ENCODE measurements around the gene USP30.
A peak's percentile ranks its signal among the peaks of the same experiment; 100 is the strongest.
"Not testable (repeated sequence)": the region's sequence is repeated elsewhere in the genome, so short reads cannot be mapped to it uniquely, and the experiment has no call there.

Gene USP30

DNA sequence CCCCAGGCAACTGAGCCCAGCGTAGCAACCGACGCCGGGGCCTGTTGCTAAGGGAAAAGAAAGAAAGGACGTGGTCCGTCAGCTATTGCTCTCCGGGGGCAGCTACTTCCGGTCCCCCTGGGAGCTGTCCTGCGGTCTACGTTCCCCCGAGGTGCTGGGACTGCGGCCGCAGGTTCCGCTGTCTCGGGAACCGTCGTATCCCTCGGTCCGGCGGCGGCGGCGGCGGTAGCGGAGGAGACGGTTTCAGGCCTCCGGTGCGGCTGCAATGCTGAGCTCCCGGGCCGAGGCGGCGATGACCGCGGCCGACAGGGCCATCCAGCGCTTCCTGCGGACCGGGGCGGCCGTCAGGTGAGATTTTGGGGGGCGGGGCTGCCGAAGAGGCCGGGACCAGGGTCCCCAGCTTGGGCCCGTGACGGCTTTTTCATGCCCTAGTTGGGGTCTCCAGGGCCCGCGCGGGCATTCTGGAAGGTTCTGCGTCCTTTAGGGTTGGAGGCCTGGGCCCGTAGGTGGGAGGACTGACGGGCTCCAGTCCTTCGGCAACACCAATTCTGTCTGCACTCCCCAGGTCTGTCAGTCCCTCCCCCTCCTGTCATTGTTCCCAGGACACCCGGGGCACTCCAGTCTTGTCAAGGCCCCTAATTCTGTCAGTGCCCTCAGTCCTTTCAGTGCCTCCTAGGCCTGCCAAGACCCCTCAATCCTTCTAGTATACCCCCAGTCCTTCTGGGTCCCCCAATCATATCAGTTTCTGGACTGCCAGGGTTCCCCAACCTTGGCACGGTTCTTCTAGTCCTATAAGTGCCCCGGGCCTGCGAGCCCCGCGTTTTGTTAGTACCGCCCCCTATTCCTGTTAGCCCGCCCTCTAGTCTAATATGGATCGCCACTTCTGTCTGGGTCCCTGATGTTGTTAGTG lies at the start of gene USP30:
Gene USP30, plus strand, starts transcription at position 163 of the 910 bp plus-strand sequence. Its CDS starts 103 bp downstream, at position 266.
- peak; percentile 82 for DNase-seq

DNA sequence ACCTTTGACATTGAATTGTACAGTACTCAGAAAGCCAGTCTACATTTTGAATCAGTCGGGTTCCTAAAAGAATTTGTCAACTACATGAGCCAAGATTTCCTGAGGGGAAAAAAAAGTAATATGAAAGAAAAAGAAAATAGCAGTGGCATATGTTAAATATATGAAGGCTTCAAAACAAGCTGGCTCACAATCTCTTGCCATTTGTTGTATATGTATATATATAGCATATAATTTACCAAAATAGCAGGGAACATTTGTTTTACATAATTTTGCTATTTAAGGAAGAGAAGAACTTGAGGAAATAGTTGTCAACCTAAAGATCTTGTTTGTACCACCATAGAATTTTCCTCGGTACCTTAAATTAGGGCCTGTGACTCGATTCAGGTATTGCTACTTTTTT lies 48.4 kb upstream of the USP30 start:
- no peak for DNase-seq

DNA sequence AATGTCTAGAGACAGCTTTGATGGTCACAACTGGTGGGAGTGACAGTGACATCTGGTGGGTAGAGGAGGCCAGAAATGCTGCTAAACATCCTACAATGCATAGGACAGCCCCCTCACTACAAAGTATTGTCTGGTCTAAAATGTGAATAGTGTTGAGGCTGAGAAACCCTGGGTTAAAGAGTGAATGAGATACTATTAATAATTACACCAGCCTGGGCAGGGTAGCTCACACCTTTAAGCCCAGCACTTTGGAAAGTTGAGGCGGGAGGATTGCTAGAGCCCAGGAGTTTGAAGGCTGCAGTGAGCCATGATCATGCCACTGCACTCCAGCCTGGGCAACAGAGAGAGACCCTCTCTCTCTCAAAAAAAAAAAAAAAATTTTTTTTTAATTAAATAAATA lies 42.6 kb upstream of the USP30 start:
- DNase-seq: no peak

DNA sequence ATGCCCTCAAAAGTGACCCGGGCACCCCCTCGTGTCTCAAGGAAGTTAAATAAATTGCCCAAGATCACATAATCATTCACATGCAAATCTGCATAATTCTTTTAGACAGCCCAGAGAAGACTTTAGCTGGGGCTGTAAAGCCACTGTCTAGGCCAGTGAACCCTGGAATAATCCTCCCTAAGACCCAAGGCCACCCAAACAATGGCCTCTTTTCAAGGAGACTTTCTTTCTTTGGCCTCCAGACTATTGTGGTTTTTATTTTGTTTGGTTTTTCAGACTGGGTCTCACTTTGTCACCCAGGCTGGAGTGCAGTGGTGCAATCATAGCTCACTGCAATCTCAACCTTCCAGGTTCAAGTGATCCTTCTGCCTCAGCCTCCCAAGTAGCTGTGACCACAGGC lies 42.1 kb upstream of the USP30 start:
- no peak for DNase-seq

GRCh38 chr12:109014984-109015765 lies 37.2 kb upstream of the USP30 start:
- no peak for DNase-seq

DNA sequence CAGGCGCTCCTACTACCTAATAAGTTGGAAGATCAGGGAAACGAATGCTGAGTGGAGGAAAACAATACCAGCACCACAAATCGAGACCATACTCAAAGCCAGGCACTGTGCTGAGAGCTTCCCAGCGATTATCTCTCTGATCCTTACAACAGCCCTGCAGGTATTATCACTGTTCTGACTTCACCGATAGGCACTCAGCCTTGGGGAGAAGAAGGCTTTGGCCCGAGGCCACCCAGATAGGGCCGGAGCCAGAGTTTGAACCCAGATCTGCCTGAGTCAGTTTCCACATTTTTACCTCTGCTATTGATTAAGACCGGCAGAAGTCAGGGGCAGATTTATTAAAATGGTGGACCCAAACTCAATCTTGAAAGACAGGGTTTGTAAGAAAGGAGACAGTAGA lies 36.4 kb upstream of the USP30 start:
- DNase-seq: no peak

DNA sequence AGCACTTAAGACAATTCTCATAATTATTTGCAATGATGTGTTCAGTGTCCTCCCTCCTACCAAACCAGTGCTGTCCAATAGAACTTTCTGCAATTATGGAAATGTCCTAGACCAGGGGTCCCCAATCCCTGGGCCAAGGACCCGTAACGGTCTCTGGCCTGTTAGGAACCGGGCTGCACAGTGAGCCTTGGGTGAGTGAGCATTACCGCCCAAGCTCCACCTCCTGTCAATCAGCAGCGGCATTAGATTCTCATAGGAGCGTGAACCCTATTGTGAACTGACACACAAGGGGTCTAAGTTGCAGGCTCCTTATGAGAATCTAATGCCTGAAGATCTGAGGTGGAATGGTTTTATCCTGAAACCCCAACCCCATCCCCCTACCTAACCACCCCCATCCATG lies 35.4 kb upstream of the USP30 start:
- DNase-seq: no peak

DNA sequence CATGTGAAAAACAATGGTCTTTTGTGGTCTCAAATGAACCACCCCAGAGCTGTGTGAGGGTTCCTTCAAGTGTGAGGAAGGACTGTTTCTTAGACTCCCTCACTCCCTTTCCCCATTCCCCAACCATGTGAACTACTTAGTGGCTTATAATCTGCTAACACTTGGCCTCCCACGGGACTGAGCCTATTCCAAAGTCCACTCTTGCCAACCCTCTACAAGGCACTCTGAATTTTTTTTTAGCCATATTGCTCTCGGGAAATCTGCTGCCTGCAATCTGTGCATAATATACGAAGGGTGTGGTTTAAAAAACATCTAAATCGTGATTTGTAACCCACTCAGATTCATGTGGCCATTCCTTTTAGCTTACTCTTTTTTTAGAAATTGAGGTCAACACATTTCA lies 34.1 kb upstream of the USP30 start:
- no peak for DNase-seq

- no peak for DNase-seq
Observed at GRCh38 chr12:109020146-109020795, 32.1 kb upstream of the USP30 start.

- peak; percentile 17 for DNase-seq
Observed at GRCh38 chr12:109020796-109021380, 31.5 kb upstream of the USP30 start, which contains the start of gene SVOP. Gene SVOP, minus strand, starts transcription at chr12:109021068. Its CDS starts 200 bp downstream, at chr12:109020868.

DNA sequence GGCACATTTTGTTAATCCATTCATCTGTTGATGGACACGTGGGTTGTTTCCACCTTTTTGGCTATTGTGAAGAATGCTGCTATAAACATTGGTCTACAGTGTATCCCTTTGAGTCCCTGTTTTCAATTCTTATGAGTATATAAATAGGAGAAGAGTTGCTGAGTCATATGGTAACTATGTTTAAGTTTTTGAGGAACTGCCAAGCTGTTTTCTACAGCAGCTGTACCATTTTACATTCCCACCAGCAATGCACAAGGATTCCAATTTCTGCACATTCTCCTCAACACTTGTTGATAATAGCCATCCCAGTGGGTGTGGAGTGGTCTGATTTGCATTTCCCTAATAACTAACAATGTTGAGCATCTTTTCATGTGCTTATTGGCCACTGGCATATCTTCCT lies 24.6 kb upstream of the USP30 start:
- no peak for DNase-seq

- not testable (repeated sequence) for DNase-seq
Observed at GRCh38 chr12:109028624-109029023, 23.8 kb upstream of the USP30 start.

DNA sequence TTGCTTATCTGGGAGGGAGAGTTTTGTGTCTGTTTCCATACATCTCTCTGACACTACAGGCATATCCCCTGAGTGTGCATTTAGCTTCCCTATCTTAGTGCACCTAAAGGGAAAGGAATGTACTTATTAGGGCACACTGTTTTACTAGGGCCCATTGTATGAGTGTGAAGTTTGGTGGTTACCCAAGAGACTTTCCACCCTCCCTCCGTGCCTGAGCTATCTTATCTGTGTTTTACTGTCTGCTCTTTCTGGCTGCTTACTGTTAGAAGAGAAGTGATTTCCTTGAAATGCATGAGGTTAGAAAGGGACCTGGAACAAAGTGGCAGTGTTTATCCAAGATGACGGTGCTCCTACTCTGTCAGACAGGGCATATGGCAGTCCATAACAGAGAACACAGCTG lies 23.0 kb upstream of the USP30 start:
- DNase-seq: no peak

- no peak for DNase-seq
Observed at GRCh38 chr12:109033239-109034196, 18.9 kb upstream of the USP30 start.

GRCh38 chr12:109036975-109037374 lies 15.4 kb upstream of the USP30 start:
- DNase-seq: no peak

DNA sequence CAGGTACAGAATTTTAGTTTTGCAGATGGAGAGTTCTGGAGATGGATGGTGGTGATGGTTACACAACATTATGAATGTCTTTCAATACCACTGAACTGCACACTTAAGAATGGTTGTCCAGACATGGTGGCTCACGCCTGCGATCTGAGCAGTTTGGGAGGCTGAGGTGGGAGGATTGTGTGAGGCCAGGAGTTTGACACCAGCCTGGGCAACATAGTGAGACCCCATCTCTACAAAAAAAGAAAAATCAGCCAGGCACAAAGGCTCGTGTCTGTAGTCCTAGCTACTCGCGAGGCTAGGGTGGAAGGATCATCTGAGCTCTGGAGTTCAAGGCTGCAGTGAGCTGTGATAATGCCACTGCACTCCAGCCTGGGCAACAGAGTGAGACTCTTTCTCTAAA lies 8.1 kb upstream of the USP30 start:
- DNase-seq: no peak

GRCh38 chr12:109047081-109047805 lies 5.1 kb upstream of the USP30 start:
- no peak for DNase-seq

DNA sequence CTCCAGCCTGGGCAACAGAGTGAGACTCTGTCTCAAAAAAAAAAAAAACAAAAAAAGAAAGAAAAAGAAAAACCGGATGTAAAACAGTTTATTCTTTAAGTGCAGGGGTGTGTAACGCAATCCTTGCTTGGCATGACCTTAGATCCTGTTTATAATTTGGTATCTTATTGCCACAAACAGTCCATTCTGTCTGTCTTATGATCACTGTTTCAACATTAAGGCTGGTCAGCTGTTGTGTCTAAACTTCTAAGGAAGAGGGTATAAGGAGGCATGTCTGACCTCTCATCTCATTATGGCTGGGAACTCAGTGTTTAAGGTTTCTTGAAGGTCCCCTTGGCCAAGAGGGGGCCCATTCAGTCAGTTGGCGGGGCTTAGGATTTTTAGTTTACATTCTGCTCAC lies 3.7 kb upstream of the USP30 start:
- DNase-seq: not testable (repeated sequence)

GRCh38 chr12:109049794-109050193 lies 2.6 kb upstream of the USP30 start:
- not testable (repeated sequence) for DNase-seq

DNA sequence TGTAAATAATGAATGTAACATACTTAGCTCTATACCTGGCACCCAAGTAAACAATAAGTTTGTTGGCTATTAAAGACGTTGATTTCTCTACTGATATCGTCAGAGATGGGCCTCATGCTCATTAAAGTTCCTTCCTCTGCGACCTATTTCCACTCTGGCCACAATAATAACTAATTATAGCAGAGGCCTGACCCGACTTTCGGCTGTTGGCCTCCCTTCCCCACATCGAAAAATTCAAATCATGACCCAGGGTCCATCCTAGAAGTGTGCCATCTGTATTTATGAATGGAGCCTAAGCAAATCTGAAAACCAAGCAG lies 321 bp upstream of the USP30 start:
- no peak for DNase-seq
